ENCODE data around the gene GRIFIN. TPM values are rescaled to one million over a fixed set of nuclear protein-coding genes. Genes with fewer than 3 reads are reported as not detected.

The GRIFIN gene
- total RNA-seq, 2 experiments from 2014 or later: not detected

- TF ChIP-seq CTCF (conservative IDR thresholded peaks at IDR 0.05; ENCODE audit: low read length): no peak
- TF ChIP-seq EZH2phosphoT487 (IDR thresholded peaks at IDR 0.05; ENCODE audit: borderline replicate concordance, low read depth, low read length): no peak
- no peak for DNase-seq (ENCODE audit: low spot score)
- H3K4me2 ChIP-seq (ENCODE audit: low read length): no peak overlapping the region
- H4K20me1 ChIP-seq (ENCODE audit: insufficient read depth, low read length): no peaks in the 10 kb centered on the region
- POLR2A ChIA-PET: no interaction called here
- H3K4me1 ChIP-seq (ENCODE audit: insufficient read depth, low read length, poor library complexity, severe bottlenecking): no peaks in the 10 kb centered on the region
- H2AFZ ChIP-seq (ENCODE audit: low read length): no peak overlapping the region
- CTCF ChIA-PET (ENCODE audit: unreplicated experiment): no interaction called here
- H3K9me2 ChIP-seq (ENCODE audit: insufficient read depth, low read length): no peaks in the 10 kb centered on the region
- no peak overlapping the region for H3K4me3 ChIP-seq (ENCODE audit: low read depth, low read length, poor library complexity, severe bottlenecking)
- no peaks in the 10 kb centered on the region for H3K79me2 ChIP-seq (ENCODE audit: insufficient read depth, low read depth, low read length)
- H3K36me3 ChIP-seq (ENCODE audit: insufficient read depth, low read length): no peaks in the 10 kb centered on the region
- intact Hi-C loops (cut with micrococcal nuclease; ENCODE audit: unreplicated experiment): no loop called here
- BruUV-seq (replicated peaks): no TSS peak
- H3K27ac ChIP-seq (ENCODE audit: low read depth, low read length, poor library complexity, severe bottlenecking): no peak overlapping the region
- no peaks in the 10 kb centered on the region for H3K9me3 ChIP-seq (ENCODE audit: low read length)
Measured at GRCh38 chr7:2446676-2447075, 29.5 kb downstream of the GRIFIN start.

- intact Hi-C loops (cut with micrococcal nuclease; ENCODE audit: unreplicated experiment): no loop called here
- Histone ChIP-seq H3K79me2 (ENCODE audit: insufficient read depth, low read depth, low read length) (no peaks in the 10 kb centered on the region), H3K36me3 (ENCODE audit: insufficient read depth, low read length) (no peaks in the 10 kb centered on the region), H3K4me2 (ENCODE audit: low read length) (no peak overlapping the region), H2AFZ (ENCODE audit: low read length) (no peak overlapping the region), H3K4me3 (ENCODE audit: low read depth, low read length, poor library complexity, severe bottlenecking) (no peak overlapping the region), H3K9me3 (ENCODE audit: low read length) (no peaks in the 10 kb centered on the region), H4K20me1 (ENCODE audit: insufficient read depth, low read length) (no peaks in the 10 kb centered on the region), H3K27ac (ENCODE audit: low read depth, low read length, poor library complexity, severe bottlenecking) (no peak overlapping the region), H3K4me1 (ENCODE audit: insufficient read depth, low read length, poor library complexity, severe bottlenecking) (no peaks in the 10 kb centered on the region), H3K9me2 (ENCODE audit: insufficient read depth, low read length) (no peaks in the 10 kb centered on the region)
- no peak for TF ChIP-seq CTCF (conservative IDR thresholded peaks at IDR 0.05; ENCODE audit: low read length)
- TF ChIP-seq EZH2phosphoT487 (IDR thresholded peaks at IDR 0.05; ENCODE audit: borderline replicate concordance, low read depth, low read length): no peak
- DNase-seq (ENCODE audit: low spot score): no peak
- no TSS peak for BruUV-seq (replicated peaks)
- ChIA-PET POLR2A (no interaction called here), CTCF (ENCODE audit: unreplicated experiment) (no interaction called here)
Measured at GRCh38 chr7:2445898-2446555, 30.2 kb downstream of the GRIFIN start.

- Histone ChIP-seq H3K4me1 (ENCODE audit: insufficient read depth, low read length, poor library complexity, severe bottlenecking) (no peaks in the 10 kb centered on the region), H4K20me1 (ENCODE audit: insufficient read depth, low read length) (no peaks in the 10 kb centered on the region; the same call in 1 of the 2 replicates), H3K4me2 (ENCODE audit: low read length) (no peak overlapping the region), H3K79me2 (ENCODE audit: insufficient read depth, low read depth, low read length) (no peaks in the 10 kb centered on the region), H3K9me3 (ENCODE audit: low read length) (no peaks in the 10 kb centered on the region), H2AFZ (ENCODE audit: low read length) (no peak overlapping the region), H3K36me3 (ENCODE audit: insufficient read depth, low read length) (no peaks in the 10 kb centered on the region), H3K9me2 (ENCODE audit: insufficient read depth, low read length) (no peaks in the 10 kb centered on the region), H3K4me3 (ENCODE audit: low read depth, low read length, poor library complexity, severe bottlenecking) (no peak overlapping the region), H3K27ac (ENCODE audit: low read depth, low read length, poor library complexity, severe bottlenecking) (no peak overlapping the region)
- ChIA-PET CTCF (ENCODE audit: unreplicated experiment) (interaction anchor here (0.6 kb wide), 1 partner anchor 725 kb away, joined by 3 read pairs; no protein-coding TSS in a partner anchor), POLR2A (interaction anchor here (0.6 kb wide), 1 partner anchor 14 kb away, joined by 3 read pairs; no protein-coding TSS in a partner anchor)
- intact Hi-C loops (cut with micrococcal nuclease; ENCODE audit: unreplicated experiment): no loop called here
- TF ChIP-seq CTCF (conservative IDR thresholded peaks at IDR 0.05; ENCODE audit: low read length): no peak
- TF ChIP-seq EZH2phosphoT487 (IDR thresholded peaks at IDR 0.05; ENCODE audit: borderline replicate concordance, low read depth, low read length): no peak
- no peak for DNase-seq (ENCODE audit: low spot score)
- BruUV-seq (replicated peaks): no TSS peak
Measured at GRCh38 chr7:2445047-2445446, 31.2 kb downstream of the GRIFIN start.
